SK-N-SH (cell line): ENCODE results near the gene IRF1. TPM values are rescaled to one million over a fixed set of nuclear protein-coding genes. Genes with fewer than 3 reads are reported as not detected.

Experiments used
- CTCF ChIA-PET: fragments of 300-600, 350-600 bp; formaldehyde crosslinking; extraction: SDS; loops from one replicate; lab custom pipeline; 2021; lab: Yijun Ruan, JAX
- POLR2A ChIA-PET: fragments of 350-600 bp; sonication (Branson Sonifier 250); formaldehyde crosslinking; extraction: SDS; loops from one replicate; lab custom pipeline; 2020; ENCODE audit warnings: antibody characterized with exemption, inconsistent platforms; lab: Yijun Ruan, JAX
- DNase-seq: peaks from one replicate; pipeline ENCODE4 v3.0.0; 2012
- H2AFZ ChIP-seq: fragments of 200-600 bp; sonication (generic); 2 replicates; pipeline ENCODE4 v1.8.1; 2016; ENCODE audit warnings: antibody characterized with exemption, mild to moderate bottlenecking, low read depth
- H3F3A ChIP-seq: fragments of 200-600 bp; sonication (generic); replicated peaks from 2 replicates; pipeline ENCODE3; 2016; ENCODE audit warnings: antibody characterized with exemption, mild to moderate bottlenecking; ENCODE audit not compliant: insufficient read depth
- H3K27ac ChIP-seq, 2 experiments: fragments of 200-500 bp in 1 of 2; fragments of 200-600 bp in 1 of 2; sonication (Bioruptor generic) in 1 of 2; sonication (generic), shearing (Covaris generic) in 1 of 2; 2 replicates each; pipeline versions ENCODE4 v1.5.1 to v1.6.1; 2014 to 2016; ENCODE audit warnings: low read depth in 2 of 2, inconsistent platforms in 1 of 2, low read length in 1 of 2, mild to moderate bottlenecking in 1 of 2, mixed read lengths in 1 of 2
- H3K27me3 ChIP-seq: fragments of 200-600 bp; sonication (generic), shearing (Covaris generic); 2 replicates; pipeline ENCODE4 v1.6.1; 2016; ENCODE audit warnings: mixed run types; ENCODE audit not compliant: insufficient read depth
- H3K36me3 ChIP-seq, 2 experiments: fragments of 200-500 bp in 1 of 2; fragments of 200-600 bp in 1 of 2; sonication (Bioruptor generic) in 1 of 2; sonication (generic) in 1 of 2; replicated peaks in 1 of 2; 2 replicates each; pipeline versions ENCODE3 to v1.5.1; 2014 to 2016; ENCODE audit warnings: low read length in 1 of 2, mild to moderate bottlenecking in 1 of 2; ENCODE audit not compliant: insufficient read depth in 2 of 2, control insufficient read depth in 1 of 2
- H3K4me1 ChIP-seq, 2 experiments: fragments of 200-500 bp in 1 of 2; fragments of 200-600 bp in 1 of 2; sonication (Bioruptor generic) in 1 of 2; sonication (generic), shearing (Covaris generic) in 1 of 2; 2 replicates each; pipeline versions ENCODE4 v1.5.1 to v1.6.1; 2014 to 2016; ENCODE audit warnings: low read depth in 1 of 2, low read length in 1 of 2, mixed run types in 1 of 2; ENCODE audit not compliant: insufficient read depth in 2 of 2, control insufficient read depth in 1 of 2
- H3K4me2 ChIP-seq: fragments of 200-600 bp; sonication (generic), shearing (Covaris generic); 2 replicates; pipeline ENCODE4 v1.6.1; 2017; ENCODE audit warnings: mixed run types
- H3K4me3 ChIP-seq, 2 experiments: fragments of 200-500 bp in 1 of 2; fragments of 200-600 bp in 1 of 2; sonication (Bioruptor generic) in 1 of 2; sonication (generic), shearing (Covaris generic) in 1 of 2; 2 replicates each; pipeline versions ENCODE4 v1.5.1 to v1.8.1; 2014 to 2016; ENCODE audit warnings: low read depth in 2 of 2, inconsistent platforms in 1 of 2, low read length in 1 of 2, mild to moderate bottlenecking in 1 of 2, mixed read lengths in 1 of 2, moderate library complexity in 1 of 2
- H3K79me2 ChIP-seq: fragments of 200-600 bp; sonication (generic); 2 replicates; pipeline ENCODE4 v1.8.1; 2017; ENCODE audit warnings: mild to moderate bottlenecking; ENCODE audit not compliant: insufficient read depth
- H3K9ac ChIP-seq: fragments of 200-600 bp; sonication (generic); 2 replicates; pipeline ENCODE4 v1.6.1; 2017; ENCODE audit warnings: mixed run types
- H3K9me2 ChIP-seq: fragments of 200-600 bp; sonication (generic); 2 replicates; pipeline ENCODE4 v1.6.1; 2017; ENCODE audit warnings: mixed run types
- H3K9me3 ChIP-seq: fragments of 200-600 bp; sonication (generic); 2 replicates; pipeline ENCODE4 v1.6.1; 2017; ENCODE audit warnings: mixed run types, mild to moderate bottlenecking, moderate library complexity
- H4K20me1 ChIP-seq: fragments of 200-600 bp; sonication (generic); 2 replicates; pipeline ENCODE4 v1.6.1; 2017; ENCODE audit warnings: mild to moderate bottlenecking, mixed run types; ENCODE audit not compliant: insufficient read depth
- CHD2 ChIP-seq: fragments of 150-350 bp; IDR thresholded peaks from 2 replicates; pipeline ENCODE4 v1.6.1; 2018; ENCODE audit warnings: low read length; ENCODE audit not compliant: partially characterized antibody
- CTCF ChIP-seq: fragments of 200-600 bp; sonication (generic); IDR thresholded peaks from 2 replicates; pipeline ENCODE4 v1.6.1; 2017; ENCODE audit warnings: antibody characterized with exemption, mild to moderate bottlenecking, moderate library complexity
- EP300 ChIP-seq, 2 experiments: IDR thresholded peaks; 2 replicates each; pipeline versions ENCODE4 v1.4.0 to v1.6.1; 2012; ENCODE audit warnings: borderline replicate concordance in 1 of 2, low read depth in 1 of 2, low read length in 1 of 2
- EZH2phosphoT487 ChIP-seq: fragments of 200-600 bp; sonication (generic); IDR thresholded peaks from 2 replicates; pipeline ENCODE4 v1.6.1; 2017; ENCODE audit warnings: low read depth, mixed run types, mild to moderate bottlenecking, antibody characterized with exemption, moderate library complexity, borderline replicate concordance
- FOSL2 ChIP-seq: IDR thresholded peaks from 2 replicates; pipeline ENCODE4 v1.4.0; 2012; ENCODE audit warnings: low read depth, mild to moderate bottlenecking, moderate library complexity, borderline replicate concordance
- FOXJ3 ChIP-seq: sonication (generic); formaldehyde crosslinking; IDR thresholded peaks from 2 replicates; pipeline ENCODE4 v1.5.1; 2020; ENCODE audit warnings: mild to moderate bottlenecking, missing genetic modification reagents
- GATA2 ChIP-seq: sonication (generic); formaldehyde crosslinking; IDR thresholded peaks from 2 replicates; pipeline ENCODE4 v1.5.0; 2020; ENCODE audit warnings: mild to moderate bottlenecking, missing genetic modification reagents
- IRF3 ChIP-seq: fragments of 150-350 bp; IDR thresholded peaks from 2 replicates; pipeline ENCODE4 v1.6.1; 2016; ENCODE audit warnings: mild to moderate bottlenecking, low read depth, low read length
- MAX ChIP-seq: IDR thresholded peaks from 2 replicates; pipeline ENCODE4 v1.4.0; 2012; ENCODE audit warnings: low read depth
- MEF2A ChIP-seq: IDR thresholded peaks from 2 replicates; pipeline ENCODE4 v1.4.0; 2012; ENCODE audit warnings: low read depth, borderline replicate concordance
- MXI1 ChIP-seq: IDR thresholded peaks from 2 replicates; pipeline ENCODE4 v1.6.1; 2012; ENCODE audit warnings: mild to moderate bottlenecking, low read depth, low read length, improper control_type of control experiment
- NFIC ChIP-seq: IDR thresholded peaks from 2 replicates; pipeline ENCODE4 v1.4.0; 2012; ENCODE audit warnings: borderline replicate concordance
- PBX3 ChIP-seq: IDR thresholded peaks from 2 replicates; pipeline ENCODE4; 2012
- POLR2AphosphoS5 ChIP-seq: IDR thresholded peaks from 2 replicates; pipeline ENCODE4 v1.6.1; 2012; ENCODE audit warnings: low read depth, low read length
- RCOR1 ChIP-seq: fragments of 150-350 bp; IDR thresholded peaks from 2 replicates; pipeline ENCODE4 v1.6.1; 2017; ENCODE audit warnings: antibody characterized with exemption, low read length
- RFX5 ChIP-seq: IDR thresholded peaks from 2 replicates; pipeline ENCODE4 v1.6.1; 2012; ENCODE audit warnings: mild to moderate bottlenecking, improper control_type of control experiment, low read length
- SIN3A ChIP-seq: IDR thresholded peaks from 2 replicates; pipeline ENCODE4 v1.6.1; 2012; ENCODE audit warnings: low read depth, mild to moderate bottlenecking, low read length, moderate library complexity, borderline replicate concordance
- TCF12 ChIP-seq: IDR thresholded peaks from 2 replicates; pipeline ENCODE4 v1.4.0; 2012
- TEAD4 ChIP-seq: IDR thresholded peaks from 2 replicates; pipeline ENCODE4 v1.4.0; 2012; ENCODE audit warnings: mild to moderate bottlenecking, borderline replicate concordance; ENCODE audit not compliant: insufficient read depth
- USF1 ChIP-seq: IDR thresholded peaks from 2 replicates; pipeline ENCODE4 v1.4.0; 2012; ENCODE audit warnings: low read depth, borderline replicate concordance
- USF2 ChIP-seq: fragments of 150-350 bp; IDR thresholded peaks from 2 replicates; pipeline ENCODE4 v1.6.1; 2017; ENCODE audit warnings: antibody characterized with exemption, low read length, low read depth, borderline replicate concordance
- YY1 ChIP-seq: IDR thresholded peaks from 2 replicates; pipeline ENCODE4 v1.4.0; 2012; ENCODE audit warnings: low read depth, mild to moderate bottlenecking
- WGBS: methylation state at CpG from one replicate; pipeline ENCODE4 v1.1.6; 2017; ENCODE audit warnings: low lambda C conversion rate; 5-methylcytosine and 5-hydroxymethylcytosine counted together
- polyA plus RNA-seq, 3 experiments: library from polyadenylated mRNA; depleted of rRNA; stranded (reverse); fragments of >200 nt; gene quantifications; 2 replicates each; pipeline ENCODE4 v1.2.3, GENCODE V29; 2012

IRF1 gene
- polyA plus RNA-seq, 1 of the 3 experiments (the other 2 are of a cell fraction) = 15.2 TPM

GRCh38 chr5:132445930-132446329 is 44.6 kb downstream of the IRF1 start:
- Histone ChIP-seq H4K20me1 (no peaks in the 10 kb centered on the region), H3K4me1 (peaks cover 0 to 2% of the 10 kb centered on the region in 2 experiments; a peak in 1 of 4 replicates), H2AFZ (no peak overlapping the region), H3F3A (peaks cover 4% of the 10 kb centered on the region), H3K4me3 (no peak overlapping the region), H3K9me2 (no peaks in the 10 kb centered on the region), H3K4me2 (no peak overlapping the region), H3K27ac (no peak overlapping the region), H3K79me2 (no peaks in the 10 kb centered on the region), H3K9me3 (no peaks in the 10 kb centered on the region), H3K36me3 (no peaks in the 10 kb centered on the region), H3K27me3 (no peaks in the 10 kb centered on the region)
- ChIA-PET POLR2A (no interaction called here), CTCF (no interaction called here)
- no peak for DNase-seq
- 100% methylated on average over 2 of the region's 3 CpGs for WGBS
- no peak for TF ChIP-seq GATA2
- TF ChIP-seq POLR2AphosphoS5 = no peak
- TF ChIP-seq, all 33 proteins: peak for 0
- no peak overlapping the region for H3K9ac ChIP-seq

GRCh38 chr5:132445640-132445923 is 45.0 kb downstream of the IRF1 start:
- Histone ChIP-seq H3K27me3 (no peaks in the 10 kb centered on the region), H4K20me1 (no peaks in the 10 kb centered on the region), H3K9ac (no peak overlapping the region), H2AFZ (no peak overlapping the region), H3K27ac (no peak overlapping the region), H3K36me3 (no peaks in the 10 kb centered on the region), H3K9me2 (no peaks in the 10 kb centered on the region), H3F3A (peaks cover 2% of the 10 kb centered on the region), H3K79me2 (no peaks in the 10 kb centered on the region), H3K4me3 (no peak overlapping the region), H3K9me3 (no peaks in the 10 kb centered on the region), H3K4me2 (no peak overlapping the region), H3K4me1 (peaks cover 0 to 2% of the 10 kb centered on the region in 2 experiments; a peak in 1 of 4 replicates)
- TF ChIP-seq FOXJ3 (CRISPR knock-in tag) (no peak), IRF3 (no peak), TCF12 (no peak), YY1 (no peak), CTCF (no peak), USF2 (no peak), NFIC (no peak), TEAD4 (no peak), EZH2phosphoT487 (no peak), RFX5 (no peak), FOSL2 (no peak), RCOR1 (no peak), MXI1 (no peak), PBX3 (no peak), SIN3A (no peak), MAX (no peak), MEF2A (no peak), EP300 (IDR thresholded peaks at IDR 0.05; ENCODE audit: borderline replicate concordance in 1 of 2, low read depth in 1 of 2, low read length in 1 of 2) (no peak), CHD2 (no peak), USF1 (no peak)
- ChIA-PET CTCF (no interaction called here), POLR2A (no interaction called here)
- DNase-seq = no peak
- 95% methylated on average over 3 of the region's 4 CpGs for WGBS
